ENCODE results near the gene NUDT21.

DNA sequence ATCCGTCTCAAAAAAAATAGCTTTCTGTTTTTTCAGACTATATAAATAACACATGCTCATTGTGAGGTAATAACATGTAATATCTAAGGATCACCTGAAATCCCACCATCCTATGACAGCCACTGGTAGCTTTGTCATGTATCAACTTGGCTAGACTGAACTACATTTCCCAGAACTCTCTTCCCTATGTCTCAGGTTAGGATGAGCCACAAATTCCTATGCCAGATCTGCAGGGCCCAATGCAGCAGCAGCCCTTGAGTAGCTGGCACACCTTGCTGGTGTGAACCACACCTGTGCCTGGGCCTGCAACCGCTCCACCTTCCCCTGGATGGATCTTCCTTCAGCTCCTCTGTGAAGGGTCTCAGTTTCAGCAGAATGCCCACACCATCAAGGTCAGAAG, 28.3 kb upstream of the NUDT21 start:
- TF ChIP-seq NFRKB (IDR thresholded peaks at IDR 0.05) (no peak), SP1 (IDR thresholded peaks at IDR 0.05) (no peak), L3MBTL2 (conservative IDR thresholded peaks at IDR 0.05) (no peak)
- TF ChIP-seq, protein P1, sequence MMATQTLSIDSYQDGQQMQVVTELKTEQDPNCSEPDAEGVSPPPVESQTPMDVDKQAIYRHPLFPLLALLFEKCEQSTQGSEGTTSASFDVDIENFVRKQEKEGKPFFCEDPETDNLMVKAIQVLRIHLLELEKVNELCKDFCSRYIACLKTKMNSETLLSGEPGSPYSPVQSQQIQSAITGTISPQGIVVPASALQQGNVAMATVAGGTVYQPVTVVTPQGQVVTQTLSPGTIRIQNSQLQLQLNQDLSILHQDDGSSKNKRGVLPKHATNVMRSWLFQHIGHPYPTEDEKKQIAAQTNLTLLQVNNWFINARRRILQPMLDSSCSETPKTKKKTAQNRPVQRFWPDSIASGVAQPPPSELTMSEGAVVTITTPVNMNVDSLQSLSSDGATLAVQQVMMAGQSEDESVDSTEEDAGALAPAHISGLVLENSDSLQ (IDR thresholded peaks at IDR 0.05) = no peak

Measured in HEK293T (cell line).